Neuronal stem cell (in vitro differentiated cells): ENCODE data around the gene TBC1D22A.
"Not testable (repeated sequence)": the region's sequence is repeated elsewhere in the genome, so short reads cannot be mapped to it uniquely, and the experiment has no call there.

Experiments
- DNase-seq: peaks from one replicate; pipeline ENCODE4 v3.0.0-alpha.2; 2013; ENCODE audit warnings: low spot score
- H2AFZ ChIP-seq: one replicate; pipeline ENCODE4 v1.6.1; 2013; ENCODE audit warnings: mild to moderate bottlenecking, low read length, inconsistent platforms
- H2AK5ac ChIP-seq: 2 replicates; pipeline ENCODE4 v1.6.1; 2013; ENCODE audit warnings: low read depth, mild to moderate bottlenecking, inconsistent platforms, low read length, moderate library complexity, mixed read lengths
- H2BK120ac ChIP-seq: 2 replicates; pipeline ENCODE4 v1.6.1; 2013; ENCODE audit warnings: low read depth, mild to moderate bottlenecking, inconsistent platforms, low read length, moderate library complexity, mixed read lengths
- H2BK12ac ChIP-seq: one replicate; pipeline ENCODE4 v1.6.1; 2013; ENCODE audit warnings: low read length, inconsistent platforms
- H2BK15ac ChIP-seq: 2 replicates; pipeline ENCODE4 v1.6.1; 2013; ENCODE audit warnings: mild to moderate bottlenecking, low read length, inconsistent platforms, mixed read lengths
- H2BK5ac ChIP-seq: one replicate; pipeline ENCODE4 v1.6.1; 2013; ENCODE audit warnings: inconsistent platforms, mild to moderate bottlenecking, low read length, moderate library complexity
- H3K14ac ChIP-seq: one replicate; pipeline ENCODE4 v1.6.1; 2013; ENCODE audit warnings: low read length, inconsistent platforms
- H3K18ac ChIP-seq: 2 replicates; pipeline ENCODE4 v1.6.1; 2013; ENCODE audit warnings: low read length, inconsistent platforms
- H3K23ac ChIP-seq: 2 replicates; pipeline ENCODE4 v1.6.1; 2013; ENCODE audit warnings: low read depth, mild to moderate bottlenecking, mixed read lengths, low read length, inconsistent platforms; ENCODE audit not compliant: poor library complexity
- H3K27ac ChIP-seq: replicated peaks from 3 replicates; pipeline ENCODE4 v1.5.1; 2013; ENCODE audit warnings: low read length, inconsistent platforms
- H3K27me3 ChIP-seq, 3 experiments: 2 replicates each; pipeline ENCODE4 v1.6.1; 2013; ENCODE audit warnings: low read length in 3 of 3, mild to moderate bottlenecking in 2 of 3, inconsistent platforms in 1 of 3, low read depth in 1 of 3, mixed read lengths in 1 of 3, moderate library complexity in 1 of 3; ENCODE audit not compliant: control insufficient read depth in 3 of 3, insufficient read depth in 3 of 3
- H3K36me3 ChIP-seq, 2 donors: replicated peaks in 1 of 2; 2 replicates each; pipeline ENCODE4 v1.6.1; 2013; ENCODE audit warnings: low read length in 2 of 2; ENCODE audit not compliant: control insufficient read depth in 2 of 2, insufficient read depth in 2 of 2
- H3K4ac ChIP-seq: 2 replicates; pipeline ENCODE4 v1.6.1; 2013; ENCODE audit warnings: inconsistent platforms, mild to moderate bottlenecking, low read length, moderate library complexity
- H3K4me1 ChIP-seq, 2 donors: 1 replicate in 1 of 2; 2 replicates in 1 of 2; pipeline ENCODE4 v1.6.1; 2013; ENCODE audit warnings: low read length in 2 of 2, low read depth in 1 of 2; ENCODE audit not compliant: control insufficient read depth in 2 of 2, insufficient read depth in 1 of 2
- H3K4me2 ChIP-seq: one replicate; pipeline ENCODE4 v1.6.1; 2013; ENCODE audit warnings: mild to moderate bottlenecking, low read length, inconsistent platforms; ENCODE audit not compliant: insufficient read depth, poor library complexity, severe bottlenecking
- H3K4me3 ChIP-seq, 2 donors: 2 replicates each; pipeline ENCODE4 v1.5.1; 2013; ENCODE audit warnings: low read length in 2 of 2, mild to moderate bottlenecking in 2 of 2, inconsistent platforms in 1 of 2, moderate library complexity in 1 of 2
- H3K79me1 ChIP-seq: one replicate; pipeline ENCODE4 v1.6.1; 2013; ENCODE audit warnings: low read depth, mild to moderate bottlenecking, inconsistent platforms, low read length, moderate library complexity
- H3K9ac ChIP-seq: one replicate; pipeline ENCODE4 v1.6.1; 2013; ENCODE audit warnings: mild to moderate bottlenecking, low read depth, low read length, inconsistent platforms; ENCODE audit not compliant: poor library complexity
- H3K9me3 ChIP-seq, 2 donors: replicated peaks in 1 of 2; 2 replicates each; pipeline versions ENCODE3 to v1.6.1; 2013; ENCODE audit warnings: low read length in 2 of 2, mild to moderate bottlenecking in 2 of 2, inconsistent platforms in 1 of 2, low read depth in 1 of 2, mixed read lengths in 1 of 2, moderate library complexity in 1 of 2; ENCODE audit not compliant: control insufficient read depth in 2 of 2, insufficient read depth in 1 of 2
- H4K8ac ChIP-seq: one replicate; pipeline ENCODE4 v1.6.1; 2013; ENCODE audit warnings: low read depth, mild to moderate bottlenecking, inconsistent platforms, low read length, moderate library complexity
- H4K91ac ChIP-seq: one replicate; pipeline ENCODE4 v1.6.1; 2013; ENCODE audit warnings: low read length, low read depth, mild to moderate bottlenecking, inconsistent platforms; ENCODE audit not compliant: poor library complexity
- WGBS, 2 donors: extraction: QIAGEN DNeasy Blood & Tissue Kit; methylation state at CpG; one replicate each; pipeline ENCODE4 v1.1.7; 2013; ENCODE audit warnings: missing lambda C conversion rate in 2 of 2, mixed read lengths in 1 of 2; ENCODE audit not compliant: insufficient read length in 2 of 2, insufficient replicate concordance in 1 of 2; ENCODE audit errors: extremely low coverage in 2 of 2; 5-methylcytosine and 5-hydroxymethylcytosine counted together

TBC1D22A gene

GRCh38 chr22:47115518-47115890, 353.1 kb downstream of the TBC1D22A start:
- H2BK12ac ChIP-seq: no peak overlapping the region
- no peak overlapping the region for H2AFZ ChIP-seq
- H3K9me3 ChIP-seq: no peaks in the 10 kb centered on the region
- DNase-seq: no peak
- H2BK120ac ChIP-seq: no peak overlapping the region
- peak overlapping the region; percentile 50 for H3K9ac ChIP-seq
- H3K18ac ChIP-seq: peak overlapping the region; percentile 48
- H3K4me3 ChIP-seq: no peak overlapping the region
- H3K36me3 ChIP-seq: no peaks in the 10 kb centered on the region
- no peak overlapping the region for H4K8ac ChIP-seq
- H3K4ac ChIP-seq: no peak overlapping the region
- no peak overlapping the region for H3K27ac ChIP-seq
- no peak overlapping the region for H4K91ac ChIP-seq
- peak overlapping the region; percentile 44 for H3K23ac ChIP-seq
- H2BK15ac ChIP-seq: peak overlapping the region; percentile 6
- peaks cover 1% of the 10 kb centered on the region for H3K79me1 ChIP-seq
- peak overlapping the region; percentile 63 for H3K14ac ChIP-seq
- H3K4me2 ChIP-seq: no peak overlapping the region
- no peaks in the 10 kb centered on the region for H3K27me3 ChIP-seq
- no peak overlapping the region for H2BK5ac ChIP-seq
- peaks cover 0 to 6% of the 10 kb centered on the region in 2 donors for H3K4me1 ChIP-seq
- no CpG with 5 or more reads among the region's 14 CpGs for WGBS, 2 donors
- H2AK5ac ChIP-seq: peak overlapping the region; percentile 83

DNA sequence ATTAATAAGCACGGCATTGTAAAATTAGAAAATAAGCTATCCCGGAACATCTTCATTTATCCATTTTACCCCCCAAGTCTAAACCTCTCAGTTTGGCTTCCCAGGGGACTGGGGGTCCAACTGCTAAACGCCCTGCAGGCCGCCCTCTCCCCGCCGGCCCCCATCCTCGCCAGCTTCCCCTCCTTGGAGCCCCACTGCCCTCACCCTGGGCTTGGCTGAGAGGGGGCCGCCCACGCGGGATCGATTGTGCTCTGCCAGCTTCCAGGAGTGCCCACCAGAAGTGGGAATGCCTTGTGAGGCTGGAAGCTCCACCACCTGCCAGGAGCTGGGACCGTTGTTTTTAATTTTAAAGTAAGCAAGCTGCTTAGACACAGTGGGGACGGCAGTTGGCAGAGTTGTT, 353.5 kb downstream of the TBC1D22A start:
- no peaks in the 10 kb centered on the region for H3K9me3 ChIP-seq
- no peak overlapping the region for H2BK15ac ChIP-seq
- H4K8ac ChIP-seq: no peak overlapping the region
- no peak overlapping the region for H3K27ac ChIP-seq
- no peak overlapping the region for H3K9ac ChIP-seq
- no peak overlapping the region for H2AK5ac ChIP-seq
- H2AFZ ChIP-seq: no peak overlapping the region
- no peak overlapping the region for H2BK120ac ChIP-seq
- DNase-seq: no peak
- H3K4ac ChIP-seq: no peak overlapping the region
- H2BK5ac ChIP-seq: no peak overlapping the region
- no CpG with 5 or more reads among the region's 13 CpGs for WGBS, 2 donors
- no peak overlapping the region for H2BK12ac ChIP-seq
- no peak overlapping the region for H3K23ac ChIP-seq
- H3K27me3 ChIP-seq: no peaks in the 10 kb centered on the region
- no peak overlapping the region for H3K4me3 ChIP-seq
- H3K36me3 ChIP-seq: no peaks in the 10 kb centered on the region
- H3K4me1 ChIP-seq: peaks cover 0 to 5% of the 10 kb centered on the region in 2 donors
- peaks cover 1% of the 10 kb centered on the region for H3K79me1 ChIP-seq
- no peak overlapping the region for H4K91ac ChIP-seq
- H3K18ac ChIP-seq: peak overlapping the region; percentile 19
- no peak overlapping the region for H3K4me2 ChIP-seq
- H3K14ac ChIP-seq: no peak overlapping the region

GRCh38 chr22:47116426-47117341, 354.2 kb downstream of the TBC1D22A start:
- H3K36me3 ChIP-seq: no peaks in the 10 kb centered on the region
- H3K9ac ChIP-seq: no peak overlapping the region
- no peak overlapping the region for H4K8ac ChIP-seq
- H2AFZ ChIP-seq: no peak overlapping the region
- no peak overlapping the region for H4K91ac ChIP-seq
- H3K4me2 ChIP-seq: no peak overlapping the region
- no peak overlapping the region for H2BK120ac ChIP-seq
- H2BK5ac ChIP-seq: no peak overlapping the region
- no peaks in the 10 kb centered on the region for H3K9me3 ChIP-seq
- no peak overlapping the region for H3K4me3 ChIP-seq
- H3K27ac ChIP-seq: no peak overlapping the region
- no peaks in the 10 kb centered on the region for H3K27me3 ChIP-seq
- no peak overlapping the region for H2BK15ac ChIP-seq
- peak overlapping the region; percentile 16 for H3K18ac ChIP-seq
- no peak for DNase-seq
- no CpG with 5 or more reads among the region's 28 CpGs for WGBS, 2 donors
- no peak overlapping the region for H3K4ac ChIP-seq
- H2AK5ac ChIP-seq: no peak overlapping the region
- no peak overlapping the region for H3K23ac ChIP-seq
- no peak overlapping the region for H3K14ac ChIP-seq
- peaks cover 0 to 2% of the 10 kb centered on the region in 2 donors for H3K4me1 ChIP-seq
- peaks cover 1% of the 10 kb centered on the region for H3K79me1 ChIP-seq
- no peak overlapping the region for H2BK12ac ChIP-seq

DNA sequence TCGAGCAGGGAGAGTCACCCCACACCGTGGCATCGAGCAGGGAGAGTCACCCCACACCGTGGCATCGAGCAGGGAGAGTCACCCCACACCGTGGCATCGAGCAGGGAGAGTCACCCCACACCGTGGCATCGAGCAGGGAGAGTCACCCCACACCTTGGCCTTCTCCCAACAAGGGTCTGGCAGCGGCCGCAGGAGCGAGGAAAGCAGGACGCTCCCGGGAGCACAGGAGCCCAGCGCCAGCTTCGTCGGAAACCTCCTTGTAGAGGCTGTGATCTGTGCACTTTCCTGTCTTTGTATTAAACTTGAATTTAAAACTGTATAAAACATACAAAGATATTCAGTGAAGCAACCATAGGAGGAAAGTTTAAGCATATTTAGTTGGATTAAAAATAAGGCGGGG, 355.0 kb downstream of the TBC1D22A start:
- not testable (repeated sequence) for H3K4me3 ChIP-seq, H2BK15ac ChIP-seq, H4K8ac ChIP-seq, H4K91ac ChIP-seq, H2BK5ac ChIP-seq, DNase-seq, H3K9ac ChIP-seq, H3K36me3 ChIP-seq, H2AFZ ChIP-seq, H3K14ac ChIP-seq, H3K27ac ChIP-seq, H3K23ac ChIP-seq, H3K9me3 ChIP-seq, H2AK5ac ChIP-seq, H3K18ac ChIP-seq, H2BK12ac ChIP-seq, H3K4ac ChIP-seq, H3K4me2 ChIP-seq, H3K27me3 ChIP-seq, H2BK120ac ChIP-seq, H3K4me1 ChIP-seq, H3K79me1 ChIP-seq
- WGBS, 2 donors: no CpG with 5 or more reads among the region's 18 CpGs
